ENCODE results near the gene GZMM. TPM values are rescaled to one million over a fixed set of nuclear protein-coding genes. Genes with fewer than 3 reads are reported as not detected.

Gene GZMM
- total RNA-seq, 6 experiments from 2014 or later, result 0.59 to 0.95 (median 0.74) TPM; not detected in 3

GRCh38 chr19:510606-511100 lies 33.2 kb upstream of the GZMM start:
- Histone ChIP-seq H3K4me1 (peaks cover 0 to 10% (median 3%) of the 10 kb centered on the region in 4 donors), H3K9me3 (no peaks in the 10 kb centered on the region), H3K27me3 (no peaks in the 10 kb centered on the region), H3K36me3 (no peaks in the 10 kb centered on the region), H3K4me3 (no peak overlapping the region), H3K27ac (peak overlapping the region in 1 of 3 donors; percentile 4)
- WGBS (ENCODE audit: insufficient coverage, low coverage, low lambda C conversion rate, missing lambda C conversion rate), result 21% methylated on average over 15 of the region's 21 CpGs
- ATAC-seq (peak; percentile 5 to 29 (median 16)), DNase-seq (peak; percentile 73 to 80 (median 79))
- intact Hi-C loops (cut with DNase I), result no loop called here
- TF ChIP-seq POLR2A (IDR thresholded peaks at IDR 0.05), result no peak
- peak; percentile 81 to 95 (median 91) for TF ChIP-seq CTCF (IDR thresholded peaks at IDR 0.05)

- WGBS (ENCODE audit: insufficient coverage, low coverage, low lambda C conversion rate, missing lambda C conversion rate), result 62% methylated on average over 12 of the region's 30 CpGs
- intact Hi-C loops (cut with DNase I), result no loop called here
- Histone ChIP-seq H3K27ac (peak overlapping the region in 1 of 3 donors; percentile 4), H3K4me1 (peaks cover 0 to 8% (median 3%) of the 10 kb centered on the region in 4 donors), H3K9me3 (no peaks in the 10 kb centered on the region), H3K36me3 (no peaks in the 10 kb centered on the region), H3K4me3 (no peak overlapping the region), H3K27me3 (no peaks in the 10 kb centered on the region)
- TF ChIP-seq CTCF (IDR thresholded peaks at IDR 0.05), result no peak
- no peak for TF ChIP-seq POLR2A (IDR thresholded peaks at IDR 0.05)
- DNase-seq, result no peak
- no peak for ATAC-seq
Measured at GRCh38 chr19:511101-511851, 32.6 kb upstream of the GZMM start.

GRCh38 chr19:512547-513365 lies 31.1 kb upstream of the GZMM start:
- 49% methylated on average over 31 of the region's 62 CpGs for WGBS (ENCODE audit: insufficient coverage, low coverage, low lambda C conversion rate, missing lambda C conversion rate)
- no peak for TF ChIP-seq CTCF (IDR thresholded peaks at IDR 0.05)
- no peak for TF ChIP-seq POLR2A (IDR thresholded peaks at IDR 0.05)
- DNase-seq (no peak), ATAC-seq (no peak)
- Histone ChIP-seq H3K27me3 (no peaks in the 10 kb centered on the region), H3K4me3 (no peak overlapping the region), H3K4me1 (peaks cover 0 to 6% (median 3%) of the 10 kb centered on the region in 4 donors), H3K27ac (no peak overlapping the region), H3K9me3 (no peaks in the 10 kb centered on the region), H3K36me3 (no peaks in the 10 kb centered on the region)
- intact Hi-C loops (cut with DNase I), result no loop called here

GRCh38 chr19:513368-514165 lies 30.3 kb upstream of the GZMM start:
- Histone ChIP-seq H3K4me1 (no peaks in the 10 kb centered on the region), H3K27ac (no peak overlapping the region), H3K36me3 (no peaks in the 10 kb centered on the region), H3K9me3 (no peaks in the 10 kb centered on the region), H3K4me3 (no peak overlapping the region), H3K27me3 (no peaks in the 10 kb centered on the region)
- intact Hi-C loops (cut with DNase I), result no loop called here
- WGBS (ENCODE audit: insufficient coverage, low coverage, low lambda C conversion rate, missing lambda C conversion rate), result 86% methylated on average over 1 of the region's 10 CpGs
- no peak for TF ChIP-seq POLR2A (IDR thresholded peaks at IDR 0.05)
- TF ChIP-seq CTCF (IDR thresholded peaks at IDR 0.05), result no peak
- DNase-seq (no peak), ATAC-seq (no peak)

Measured in right lobe of liver (tissue), 6 donors.